Osteocyte (in vitro differentiated cells): Measurements from ENCODE around the gene LPCAT2. TPM values are rescaled to one million over a fixed set of nuclear protein-coding genes. Genes with fewer than 3 reads are reported as not detected.

Experiments
- DNase-seq: peaks from one replicate; pipeline ENCODE4 v3.0.0; 2021; ENCODE audit warnings: mixed read lengths; ENCODE audit not compliant: unreplicated experiment; ENCODE audit errors: extremely low spot score
- H3K27ac Mint-ChIP-seq: one replicate; pipeline ENCODE4 v1.8.0; 2021; ENCODE audit warnings: mild to moderate bottlenecking, mixed read lengths; ENCODE audit not compliant: unreplicated experiment
- H3K27me3 Mint-ChIP-seq: one replicate; pipeline ENCODE4 v1.8.0; 2021; ENCODE audit warnings: mixed read lengths; ENCODE audit not compliant: unreplicated experiment
- H3K36me3 Mint-ChIP-seq: one replicate; pipeline ENCODE4 v1.8.0; 2021; ENCODE audit warnings: mixed read lengths; ENCODE audit not compliant: unreplicated experiment
- H3K4me1 Mint-ChIP-seq: one replicate; pipeline ENCODE4 v1.8.0; 2021; ENCODE audit warnings: mixed read lengths; ENCODE audit not compliant: unreplicated experiment
- H3K4me3 Mint-ChIP-seq: one replicate; pipeline ENCODE4 v1.8.0; 2021; ENCODE audit warnings: mild to moderate bottlenecking, moderate library complexity, mixed read lengths; ENCODE audit not compliant: unreplicated experiment
- H3K9me3 Mint-ChIP-seq: one replicate; pipeline ENCODE4 v1.8.0; 2021; ENCODE audit warnings: mixed read lengths; ENCODE audit not compliant: unreplicated experiment
- CTCF ChIP-seq: fragments of 200-600 bp; sonication (generic); IDR thresholded peaks from 2 replicates; pipeline ENCODE4 v1.5.0; 2021; ENCODE audit warnings: antibody characterized with exemption, mild to moderate bottlenecking, moderate library complexity
- total RNA-seq: library from RNA; stranded (reverse); gene quantifications from 2 replicates; pipeline ENCODE4 v1.2.1, GENCODE V29; 2021

Gene LPCAT2
- total RNA-seq, 1 donor from 2014 or later: 9.6 TPM

- Mint-ChIP-seq H3K27ac (no peak overlapping the region), H3K9me3 (no peaks in the 10 kb centered on the region), H3K4me3 (no peak overlapping the region), H3K27me3 (peaks cover 6% of the 10 kb centered on the region), H3K4me1 (peaks cover 20% of the 10 kb centered on the region), H3K36me3 (no peaks in the 10 kb centered on the region)
- no peak for DNase-seq
- no peak for TF ChIP-seq CTCF
These were observed 42.7 kb upstream of the LPCAT2 start for GRCh38 chr16:55466209-55466608.

- H3K27me3 Mint-ChIP-seq: no peaks in the 10 kb centered on the region
- H3K9me3 Mint-ChIP-seq: no peaks in the 10 kb centered on the region
- no peak for DNase-seq
- H3K36me3 Mint-ChIP-seq: no peaks in the 10 kb centered on the region
- TF ChIP-seq CTCF: no peak
- no peak overlapping the region for H3K27ac Mint-ChIP-seq
- H3K4me1 Mint-ChIP-seq: peaks cover 29% of the 10 kb centered on the region
- H3K4me3 Mint-ChIP-seq: no peak overlapping the region
These were observed 41.0 kb upstream of the LPCAT2 start for GRCh38 chr16:55467898-55468297.

GRCh38 chr16:55468352-55468990, 40.4 kb upstream of the LPCAT2 start:
- peaks cover 31% of the 10 kb centered on the region for H3K4me1 Mint-ChIP-seq
- H3K4me3 Mint-ChIP-seq: no peak overlapping the region
- H3K27me3 Mint-ChIP-seq: no peaks in the 10 kb centered on the region
- no peak for TF ChIP-seq CTCF
- H3K36me3 Mint-ChIP-seq: no peaks in the 10 kb centered on the region
- no peaks in the 10 kb centered on the region for H3K9me3 Mint-ChIP-seq
- H3K27ac Mint-ChIP-seq: no peak overlapping the region
- no peak for DNase-seq

- DNase-seq: no peak
- H3K36me3 Mint-ChIP-seq: no peaks in the 10 kb centered on the region
- no peak for TF ChIP-seq CTCF
- peaks cover 31% of the 10 kb centered on the region for H3K4me1 Mint-ChIP-seq
- H3K27me3 Mint-ChIP-seq: no peaks in the 10 kb centered on the region
- H3K9me3 Mint-ChIP-seq: no peaks in the 10 kb centered on the region
- H3K4me3 Mint-ChIP-seq: no peak overlapping the region
- peak overlapping the region; percentile 56 for H3K27ac Mint-ChIP-seq
These were observed 38.9 kb upstream of the LPCAT2 start for GRCh38 chr16:55469821-55470532.

GRCh38 chr16:55470533-55471371, 38.1 kb upstream of the LPCAT2 start:
- Mint-ChIP-seq H3K9me3 (no peaks in the 10 kb centered on the region), H3K36me3 (no peaks in the 10 kb centered on the region), H3K4me1 (peaks cover 34% of the 10 kb centered on the region), H3K27me3 (no peaks in the 10 kb centered on the region), H3K4me3 (no peak overlapping the region), H3K27ac (peak overlapping the region; percentile 56)
- DNase-seq: no peak
- no peak for TF ChIP-seq CTCF
